ENCODE measurements around the gene TPI1.

- peak in 1 of 2 donors; percentile 99 for TF ChIP-seq EP300 (IDR thresholded peaks at IDR 0.05)
- peak in 3 of 5 experiments; percentile 3 to 23 (median 10) for TF ChIP-seq CTCF (IDR thresholded peaks at IDR 0.05)
- TF ChIP-seq POLR2A (IDR thresholded peaks at IDR 0.05), result peak; percentile 96
These were observed at the start of gene TPI1 for GRCh38 chr12:6867413-6868210.
